IPS DF 6.9 (cell line): ENCODE measurements around the gene HNRNPCL1.
"Not testable (repeated sequence)": the region's sequence is repeated elsewhere in the genome, so short reads cannot be mapped to it uniquely, and the experiment has no call there.

Source experiments
- DNase-seq: peaks from one replicate; pipeline ENCODE4 v3.0.0-alpha.2; 2013; ENCODE audit warnings: low read depth, low spot score
- H3K27ac ChIP-seq: one replicate; pipeline ENCODE4 v1.5.1; 2013; ENCODE audit warnings: low read length, control low read depth
- H3K27me3 ChIP-seq: 2 replicates; pipeline ENCODE4 v1.6.1; 2013; ENCODE audit warnings: mild to moderate bottlenecking, low read length; ENCODE audit not compliant: control insufficient read depth, insufficient read depth
- H3K36me3 ChIP-seq: 2 replicates; pipeline ENCODE4 v1.6.1; 2013; ENCODE audit warnings: low read length; ENCODE audit not compliant: control insufficient read depth, insufficient read depth
- H3K4me1 ChIP-seq: 2 replicates; pipeline ENCODE4 v1.6.1; 2013; ENCODE audit warnings: low read length; ENCODE audit not compliant: control insufficient read depth, insufficient read depth
- H3K4me3 ChIP-seq: 2 replicates; pipeline ENCODE4 v1.5.1; 2013; ENCODE audit warnings: mild to moderate bottlenecking, low read length
- H3K9me3 ChIP-seq: 2 replicates; pipeline ENCODE4 v1.6.1; 2013; ENCODE audit warnings: low read length, inconsistent platforms; ENCODE audit not compliant: control insufficient read depth, insufficient read depth
- WGBS: extraction: QIAGEN DNeasy Blood & Tissue Kit; methylation state at CpG from one replicate; pipeline ENCODE4 v1.1.7; 2013; ENCODE audit warnings: mixed read lengths, missing lambda C conversion rate; ENCODE audit not compliant: insufficient read length, insufficient coverage; 5-methylcytosine and 5-hydroxymethylcytosine counted together

HNRNPCL1 gene

DNA sequence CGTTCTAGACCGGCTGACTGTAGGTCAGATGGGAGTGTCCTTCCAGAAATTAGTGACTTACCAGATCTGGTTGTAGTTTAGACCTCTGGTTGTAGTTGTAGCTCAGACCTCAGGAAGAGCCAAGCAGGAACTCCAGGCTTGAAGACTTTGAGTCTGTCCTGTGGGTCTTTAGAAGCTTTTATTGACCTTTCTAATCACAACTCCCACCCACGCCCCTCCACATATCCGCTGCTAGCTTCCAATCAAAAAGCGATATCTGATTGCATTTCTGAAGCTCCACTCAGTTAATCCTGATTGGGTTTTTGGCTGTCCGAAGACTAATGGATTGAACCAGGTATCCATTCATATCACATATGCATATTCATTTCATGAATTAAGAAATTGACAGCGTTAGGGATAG, at the start of gene HNRNPCL1:
Gene HNRNPCL1, minus strand, starts transcription at position 101 of the 400 bp plus-strand sequence. CDS start 431 bp downstream, outside the sequence.
- H3K9me3 ChIP-seq, H3K36me3 ChIP-seq, H3K4me3 ChIP-seq, H3K27me3 ChIP-seq, DNase-seq, H3K27ac ChIP-seq, H3K4me1 ChIP-seq: not testable (repeated sequence)
- no CpG with 5 or more reads among the region's 7 CpGs for WGBS

DNA sequence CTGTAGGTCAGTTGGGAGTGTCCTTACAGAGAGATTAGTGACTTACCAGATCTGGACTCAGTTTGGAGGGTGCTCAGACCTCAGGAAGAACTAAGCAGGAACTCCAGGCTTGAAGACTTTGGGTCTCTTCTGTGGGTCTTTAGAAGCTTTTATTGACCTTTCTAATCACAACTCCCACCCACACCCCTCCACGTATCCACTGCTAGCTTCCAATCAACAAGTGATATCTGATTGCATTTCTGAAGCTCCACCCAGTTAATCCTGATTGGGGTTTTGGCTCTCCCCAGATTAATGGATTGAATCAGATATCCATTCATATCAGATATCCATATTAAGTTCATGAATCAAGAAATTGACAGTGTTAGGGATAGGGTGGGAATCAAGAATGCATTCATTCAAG, 49.6 kb upstream of the HNRNPCL1 start, which contains the start of gene PRAMEF10:
Gene PRAMEF10, minus strand, starts transcription at position 101 of the 400 bp plus-strand sequence. CDS start 2,423 bp downstream, outside the sequence.
- H3K4me1 ChIP-seq, DNase-seq, H3K9me3 ChIP-seq, H3K36me3 ChIP-seq, H3K27me3 ChIP-seq, H3K4me3 ChIP-seq, H3K27ac ChIP-seq: not testable (repeated sequence)
- WGBS, result no CpG with 5 or more reads among the region's 1 CpG

DNA sequence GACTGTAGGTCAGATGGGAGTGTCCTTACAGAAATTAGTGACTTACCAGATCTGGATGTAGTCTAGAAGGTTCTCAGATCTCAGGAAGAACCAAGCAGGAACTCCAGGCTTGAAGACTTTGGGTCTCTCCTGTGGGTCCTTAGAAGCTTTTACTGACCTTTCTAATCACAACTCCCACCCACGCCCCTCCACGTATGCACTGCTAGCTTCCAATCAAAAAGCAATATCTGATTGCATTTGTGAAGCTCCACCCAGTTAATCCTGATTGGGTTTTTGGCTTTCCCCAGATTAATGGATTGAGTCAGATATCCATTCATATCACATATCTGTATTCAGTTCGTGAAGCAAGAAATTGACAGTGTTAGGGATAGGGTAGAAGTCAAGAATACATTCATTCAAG, 37.6 kb upstream of the HNRNPCL1 start, which contains the start of gene PRAMEF4:
Gene PRAMEF4, minus strand, starts transcription at position 101 of the 400 bp plus-strand sequence. CDS start 2,807 bp downstream, outside the sequence.
- H3K9me3 ChIP-seq, H3K4me3 ChIP-seq, H3K36me3 ChIP-seq, H3K27me3 ChIP-seq, H3K27ac ChIP-seq, H3K4me1 ChIP-seq, DNase-seq: not testable (repeated sequence)
- WGBS, result no CpG with 5 or more reads among the region's 3 CpGs

DNA sequence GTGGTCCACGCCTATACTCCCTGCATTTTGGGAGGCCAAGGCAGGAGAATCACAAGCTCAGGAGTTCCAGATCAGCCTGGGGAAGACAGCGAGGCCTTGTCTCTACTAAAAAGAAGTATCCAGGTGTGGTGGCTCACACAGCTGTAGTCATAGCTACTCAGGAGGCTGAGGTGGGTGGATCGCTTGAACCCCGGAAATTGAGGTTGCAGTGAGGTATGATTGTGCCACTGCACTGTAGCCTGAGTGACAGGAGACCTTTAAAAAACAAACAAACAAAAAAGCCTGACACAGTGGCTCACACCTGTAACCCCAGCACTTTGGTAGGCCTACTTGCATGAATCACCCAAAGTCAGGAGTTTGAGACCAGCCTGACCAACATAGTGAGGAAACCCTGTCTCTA, 29.9 kb upstream of the HNRNPCL1 start:
- not testable (repeated sequence) for H3K27me3 ChIP-seq, H3K9me3 ChIP-seq, DNase-seq, H3K27ac ChIP-seq, H3K4me3 ChIP-seq, H3K36me3 ChIP-seq, H3K4me1 ChIP-seq
- WGBS, result no CpG with 5 or more reads among the region's 4 CpGs

GRCh38 chr1:12863131-12863880, 14.8 kb upstream of the HNRNPCL1 start:
- H3K9me3 ChIP-seq, H3K36me3 ChIP-seq, H3K4me1 ChIP-seq, H3K27ac ChIP-seq, H3K4me3 ChIP-seq, DNase-seq, H3K27me3 ChIP-seq: not testable (repeated sequence)
- WGBS, result no CpG with 5 or more reads among the region's 7 CpGs

GRCh38 chr1:12856786-12857185, 8.3 kb upstream of the HNRNPCL1 start, which contains the start of gene PRAMEF2:
Gene PRAMEF2, plus strand, starts transcription at chr1:12857086. Its CDS starts 1,924 bp downstream, at chr1:12859010.
- H3K36me3 ChIP-seq, H3K4me1 ChIP-seq, H3K9me3 ChIP-seq, DNase-seq, H3K27ac ChIP-seq, H3K4me3 ChIP-seq, H3K27me3 ChIP-seq: not testable (repeated sequence)
- WGBS, result no CpG with 5 or more reads among the region's 2 CpGs

DNA sequence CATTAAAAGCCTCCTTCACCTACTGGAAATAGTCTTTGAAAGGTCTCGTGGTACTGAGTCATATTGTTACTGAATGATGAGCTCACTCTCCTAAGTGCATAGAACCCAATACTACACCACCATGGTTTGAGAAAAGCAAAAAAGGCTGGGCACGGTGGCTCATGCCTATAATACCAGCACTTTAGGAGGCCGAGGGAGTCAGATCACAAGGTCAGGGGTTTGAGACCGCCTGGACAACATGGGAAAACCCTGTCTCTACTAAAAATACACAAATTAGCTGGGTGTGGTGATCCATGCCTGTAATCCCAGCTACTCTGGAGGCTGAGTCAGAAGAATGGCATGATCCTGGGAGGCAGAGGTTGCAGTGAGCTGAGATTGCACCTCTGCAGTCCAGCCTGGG, 3.3 kb upstream of the HNRNPCL1 start:
- H3K4me3 ChIP-seq, result no peak overlapping the region
- H3K27me3 ChIP-seq, result no peaks in the 10 kb centered on the region
- no peaks in the 10 kb centered on the region for H3K36me3 ChIP-seq
- no peak overlapping the region for H3K27ac ChIP-seq
- no CpG with 5 or more reads among the region's 4 CpGs for WGBS
- H3K9me3 ChIP-seq, result no peaks in the 10 kb centered on the region; the same call in 1 of the 2 replicates
- H3K4me1 ChIP-seq, result no peaks in the 10 kb centered on the region
- no peak for DNase-seq

GRCh38 chr1:12833251-12833650, 15.3 kb downstream of the HNRNPCL1 start:
- not testable (repeated sequence) for H3K4me1 ChIP-seq, DNase-seq, H3K27me3 ChIP-seq, H3K36me3 ChIP-seq, H3K4me3 ChIP-seq, H3K27ac ChIP-seq, H3K9me3 ChIP-seq
- no CpG with 5 or more reads among the region's 2 CpGs for WGBS

GRCh38 chr1:12831310-12831709, 17.2 kb downstream of the HNRNPCL1 start, which contains the start of gene PRAMEF11:
Gene PRAMEF11, minus strand, starts transcription at chr1:12831410. Its CDS starts 2,621 bp downstream, at chr1:12828789.
- not testable (repeated sequence) for DNase-seq, H3K36me3 ChIP-seq

GRCh38 chr1:12819061-12819460, 29.5 kb downstream of the HNRNPCL1 start:
- DNase-seq, H3K27me3 ChIP-seq, H3K9me3 ChIP-seq, H3K4me3 ChIP-seq, H3K36me3 ChIP-seq, H3K27ac ChIP-seq, H3K4me1 ChIP-seq: not testable (repeated sequence)
- WGBS, result no CpG with 5 or more reads among the region's 6 CpGs

More at GRCh38 chr1:12831310-12831709, 17.2 kb downstream of the HNRNPCL1 start, which contains the start of gene PRAMEF11:
- H3K9me3 ChIP-seq, H3K4me1 ChIP-seq, H3K27me3 ChIP-seq, H3K4me3 ChIP-seq, H3K27ac ChIP-seq: not testable (repeated sequence)
- WGBS, result no CpG with 5 or more reads among the region's 3 CpGs
